GM21576 (cell line): ENCODE measurements around the gene COG7.

Source experiments
- ATAC-seq: cut with Tn5 transposase; IDR thresholded peaks from one replicate; pipeline ENCODE4 v1.9.1; 2021; ENCODE audit warnings: mild to moderate bottlenecking, moderate library complexity; ENCODE audit not compliant: unreplicated experiment

Gene COG7

DNA sequence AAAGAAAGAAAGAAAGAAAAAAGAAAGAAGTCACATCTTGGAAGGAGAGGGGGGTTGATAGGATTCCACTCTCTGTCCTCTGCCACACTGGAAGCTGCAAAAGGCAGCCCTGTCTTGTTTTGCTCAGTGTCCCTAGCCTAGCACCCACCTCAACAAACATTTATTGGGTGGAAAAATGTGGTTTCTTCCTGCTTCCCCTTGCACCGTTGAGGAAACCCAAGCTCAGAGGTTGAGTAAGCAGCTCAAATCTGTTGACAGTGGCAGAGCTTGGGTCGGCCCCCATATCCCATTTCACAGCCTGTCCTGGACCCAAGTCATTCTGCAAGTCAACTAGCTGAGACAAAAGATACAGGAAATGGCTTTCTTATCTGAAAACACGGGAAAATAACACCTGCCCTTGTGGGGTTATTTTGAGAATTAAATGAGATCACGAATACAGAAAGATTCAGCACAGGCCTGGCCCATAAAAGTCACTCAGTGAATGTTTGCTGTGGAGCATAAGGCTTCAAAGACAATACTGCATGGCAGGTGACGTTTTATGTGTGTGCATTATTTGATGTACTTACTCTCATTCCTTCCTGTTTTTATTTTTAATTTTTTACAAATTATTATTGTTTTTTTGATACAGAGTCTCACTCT, 87.3 kb downstream of the COG7 start:
- no peak for ATAC-seq

DNA sequence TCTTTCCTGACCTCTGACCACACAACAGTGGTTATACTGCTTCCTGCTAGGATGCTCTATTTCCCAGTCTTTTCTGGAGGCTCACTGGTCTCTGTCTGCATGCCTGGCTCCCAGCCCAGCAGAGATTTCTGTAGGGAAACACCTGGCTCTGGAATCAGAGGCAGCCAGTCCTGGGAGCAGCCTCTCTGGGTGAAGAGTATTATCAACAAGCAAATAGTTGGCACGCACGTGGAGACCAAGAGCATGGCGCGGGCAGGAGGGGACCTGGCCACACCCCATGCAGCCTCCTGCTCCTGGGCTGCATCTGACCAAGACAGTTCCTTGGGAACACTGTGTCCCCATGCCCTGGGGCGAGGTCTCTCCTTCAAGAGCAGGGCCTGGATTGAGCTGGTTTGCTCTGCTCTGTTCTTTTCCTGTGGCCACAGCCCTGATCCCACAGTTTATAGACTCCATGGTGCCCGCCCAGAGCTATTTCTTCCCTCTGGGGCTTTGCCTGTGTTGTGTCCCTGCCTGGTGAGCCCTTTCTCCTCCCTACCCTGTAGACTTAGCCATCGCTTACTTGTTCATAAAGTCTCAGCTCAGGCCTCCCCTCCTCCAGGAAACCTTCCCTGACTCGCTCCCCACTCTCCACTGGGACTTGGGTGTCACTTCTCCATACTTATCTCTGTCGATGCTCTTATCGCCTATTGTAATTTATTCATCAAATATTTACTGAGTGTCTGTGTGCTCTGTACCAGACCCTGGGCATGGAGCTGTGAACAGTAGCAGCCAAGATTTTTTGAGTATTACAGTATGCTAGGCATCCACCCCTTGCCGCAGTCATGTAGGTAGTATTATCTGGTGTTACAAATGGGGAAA, 90.3 kb downstream of the COG7 start:
- ATAC-seq = no peak

DNA sequence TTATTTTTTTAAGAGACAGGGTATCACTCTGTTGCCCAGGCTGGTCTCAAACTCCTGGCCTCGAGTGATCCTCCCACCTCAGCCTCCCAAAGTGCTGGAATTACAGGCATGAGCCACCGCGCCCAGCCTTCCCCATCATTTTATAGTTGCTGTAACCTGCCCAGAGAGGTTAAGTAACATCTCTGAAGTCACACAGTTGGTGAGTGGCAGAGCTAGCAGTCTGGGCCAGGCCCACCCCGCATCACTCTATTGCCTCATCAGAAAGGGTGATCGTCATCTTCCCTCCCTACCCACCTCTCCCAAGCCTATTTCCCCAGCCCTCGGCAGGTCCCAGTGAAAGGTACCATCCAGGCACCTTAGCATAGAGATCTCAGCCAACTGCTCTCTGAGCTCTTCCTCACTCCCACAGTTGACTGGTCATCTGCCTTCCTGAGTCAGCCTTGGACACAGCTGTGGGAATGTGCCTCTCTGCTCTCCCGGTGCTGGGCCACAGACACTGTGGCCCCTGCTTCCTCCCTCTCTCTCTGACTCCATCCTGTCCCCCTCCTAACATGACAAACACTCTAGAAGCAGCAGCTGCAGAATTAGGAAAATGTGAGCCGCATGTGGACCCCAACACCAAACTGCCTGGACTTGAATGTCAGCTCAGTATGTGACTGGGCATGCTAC, 93.8 kb downstream of the COG7 start:
- ATAC-seq = no peak

GRCh38 chr16:23357761-23358290, 95.2 kb downstream of the COG7 start:
- no peak for ATAC-seq

DNA sequence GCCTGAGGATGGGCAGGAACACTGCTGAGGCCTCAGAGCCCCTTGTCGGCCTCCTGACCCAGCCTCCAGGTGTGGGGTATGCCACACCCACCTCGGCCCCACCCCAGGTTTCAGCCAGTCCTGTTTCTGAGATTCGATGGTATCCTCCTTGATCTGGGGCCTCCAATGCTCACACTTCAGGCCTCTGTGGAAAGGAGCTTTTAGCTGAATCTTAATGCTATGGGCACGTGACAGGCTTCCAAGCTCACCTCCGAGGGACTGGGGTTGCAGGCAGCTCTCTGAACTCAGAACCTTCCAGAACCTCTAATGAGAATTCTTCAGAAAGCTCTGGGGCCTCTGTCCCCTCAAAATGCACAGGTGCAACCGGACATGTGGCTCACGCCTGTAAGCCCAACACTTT, 96.0 kb downstream of the COG7 start:
- ATAC-seq = no peak

DNA sequence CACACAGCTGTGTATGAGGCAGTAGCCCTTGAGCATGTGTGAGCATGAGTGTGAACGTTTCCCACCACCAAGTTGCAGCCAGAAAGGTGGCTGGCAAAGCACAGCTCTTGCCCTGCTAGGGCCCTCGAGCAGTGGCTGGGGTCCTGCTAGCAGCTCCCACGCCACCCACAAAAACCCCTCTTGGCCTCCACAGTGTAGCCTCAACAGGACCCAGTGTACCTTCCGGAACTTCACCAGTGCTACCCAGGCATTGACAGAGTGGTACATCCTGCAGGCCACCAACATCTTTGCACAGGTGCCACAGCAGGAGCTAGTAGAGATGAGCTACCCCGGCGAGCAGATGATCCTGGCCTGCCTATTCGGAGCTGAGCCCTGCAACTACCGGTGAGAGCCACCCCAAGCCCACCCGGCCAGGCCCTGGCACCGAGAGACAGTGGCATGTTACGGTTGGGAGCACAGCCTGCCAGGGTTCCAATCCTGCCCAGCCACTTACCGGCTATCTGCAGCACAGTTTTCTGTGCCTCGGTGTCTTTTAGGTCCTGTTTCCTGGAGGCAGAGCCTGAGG, 97.8 kb downstream of the COG7 start:
- no peak for ATAC-seq

DNA sequence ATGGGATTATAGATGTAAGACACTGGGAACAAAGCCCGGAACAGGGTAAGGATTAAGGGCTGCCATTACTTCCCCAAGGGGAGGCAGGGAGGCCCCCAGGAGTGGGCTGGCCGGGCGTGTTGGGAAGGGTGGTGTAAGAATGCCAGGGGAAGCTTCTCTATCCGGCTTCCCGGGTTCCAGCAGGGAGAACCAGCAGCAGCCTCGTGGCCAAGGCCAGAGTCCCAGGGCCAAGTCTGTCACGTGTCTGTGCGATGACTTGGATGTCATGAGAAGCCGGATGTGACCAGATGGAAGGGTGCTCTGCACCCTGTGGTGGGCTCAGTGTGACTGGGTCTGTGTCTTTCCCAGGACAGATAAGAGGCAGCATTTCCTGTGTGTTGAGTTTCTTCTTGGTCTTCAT, 98.7 kb downstream of the COG7 start:
- ATAC-seq = no peak

GRCh38 chr16:23353440-23353839, 99.5 kb downstream of the COG7 start:
- no peak for ATAC-seq

- ATAC-seq = no peak
These were observed 101.6 kb downstream of the COG7 start for GRCh38 chr16:23351360-23351759.

GRCh38 chr16:23348579-23349469, 104.2 kb downstream of the COG7 start:
- ATAC-seq = no peak

- ATAC-seq = no peak
These were observed 107.8 kb downstream of the COG7 start for GRCh38 chr16:23345237-23345636.

DNA sequence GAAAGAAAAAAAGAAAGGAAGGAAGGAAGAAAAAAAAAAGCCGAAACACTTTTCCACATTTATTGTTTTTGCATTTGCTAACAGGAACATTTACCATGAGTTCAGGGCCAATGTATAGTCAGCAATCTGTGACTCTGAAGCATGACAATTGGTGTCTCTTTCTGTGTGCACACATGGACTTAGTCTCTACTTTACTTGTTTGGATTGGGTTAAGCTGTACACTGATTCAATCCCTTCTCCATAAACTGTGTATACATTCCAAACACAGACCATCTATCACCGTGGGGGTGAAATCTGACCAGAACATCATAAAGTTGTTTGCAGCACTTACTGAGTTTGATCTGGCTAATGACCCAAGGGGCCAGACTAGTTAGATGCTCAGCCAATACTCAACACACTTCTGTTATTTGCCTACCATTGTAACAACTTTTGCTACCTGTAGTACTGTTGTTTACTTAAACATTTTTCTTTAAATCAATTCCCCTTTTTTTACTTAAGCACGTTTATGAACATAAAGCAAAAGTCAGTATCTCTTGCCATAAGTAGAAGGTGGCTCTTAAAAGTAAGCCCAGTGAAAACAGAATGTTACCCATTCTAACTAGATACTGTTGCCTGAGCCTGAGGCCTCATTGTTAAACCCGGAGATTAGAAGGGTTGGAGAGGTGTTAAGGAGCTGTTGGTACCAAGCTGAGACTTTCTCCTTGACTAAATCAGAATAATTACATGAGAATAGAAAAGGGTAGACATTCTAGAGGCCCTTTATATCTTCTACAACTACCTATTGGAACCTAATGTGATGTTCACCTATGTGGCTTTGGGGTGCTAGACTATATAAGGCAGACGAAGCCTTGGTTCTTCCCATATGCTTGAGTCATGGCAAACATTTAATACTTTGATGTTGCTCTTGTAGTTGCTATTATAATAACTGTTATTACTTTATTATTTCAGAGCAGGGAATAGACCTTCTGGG, 109.1 kb downstream of the COG7 start:
- ATAC-seq = no peak

- ATAC-seq = no peak
These were observed 110.8 kb downstream of the COG7 start for GRCh38 chr16:23342083-23342640.

- no peak for ATAC-seq
These were observed 113.2 kb downstream of the COG7 start for GRCh38 chr16:23339787-23340186.
